MV-4-11 (cell line): ENCODE results near the gene RMDN2.
"Not testable (repeated sequence)": the region's sequence is repeated elsewhere in the genome, so short reads cannot be mapped to it uniquely, and the experiment has no call there.

ENCODE experiments used
- DNase-seq: peaks from one replicate; lab custom pipeline; 2025; lab: John Stamatoyannopoulos, UW

RMDN2 gene

GRCh38 chr2:37898448-37898847, 26.6 kb upstream of the RMDN2 start:
- DNase-seq, result no peak

- DNase-seq, result no peak
Measured at GRCh38 chr2:37902991-37903390, 22.1 kb upstream of the RMDN2 start.

GRCh38 chr2:37904425-37904824, 20.7 kb upstream of the RMDN2 start:
- DNase-seq, result peak; percentile 43

GRCh38 chr2:37904993-37905392, 20.1 kb upstream of the RMDN2 start:
- no peak for DNase-seq

GRCh38 chr2:37906131-37906530, 19.0 kb upstream of the RMDN2 start:
- DNase-seq, result peak; percentile 61

- no peak for DNase-seq
Measured at GRCh38 chr2:37907501-37908225, 17.4 kb upstream of the RMDN2 start.

GRCh38 chr2:37911296-37911873, 13.7 kb upstream of the RMDN2 start:
- peak; percentile 52 for DNase-seq

GRCh38 chr2:37912056-37912455, 13.0 kb upstream of the RMDN2 start:
- no peak for DNase-seq

- DNase-seq, result no peak
Measured at GRCh38 chr2:37912616-37913015, 12.5 kb upstream of the RMDN2 start.

GRCh38 chr2:37914340-37914739, 10.7 kb upstream of the RMDN2 start:
- no peak for DNase-seq

- DNase-seq, result no peak
Measured at GRCh38 chr2:37915773-37916172, 9.3 kb upstream of the RMDN2 start.

GRCh38 chr2:37916512-37917082, 8.5 kb upstream of the RMDN2 start:
- no peak for DNase-seq

- no peak for DNase-seq
Measured at GRCh38 chr2:37917281-37918228, 7.5 kb upstream of the RMDN2 start.

GRCh38 chr2:37918742-37919186, 6.3 kb upstream of the RMDN2 start:
- no peak for DNase-seq

GRCh38 chr2:37919631-37920032, 5.5 kb upstream of the RMDN2 start:
- no peak for DNase-seq

- no peak for DNase-seq
Measured at GRCh38 chr2:37920570-37920969, 4.5 kb upstream of the RMDN2 start.

- no peak for DNase-seq
Measured at GRCh38 chr2:37921781-37922180, 3.3 kb upstream of the RMDN2 start.

- DNase-seq, result peak; percentile 73
Measured at GRCh38 chr2:37923308-37924055, 1.6 kb upstream of the RMDN2 start.

- no peak for DNase-seq
Measured at GRCh38 chr2:37926635-37927034, 1.5 kb downstream of the RMDN2 start.

- no peak for DNase-seq
Measured at GRCh38 chr2:37928377-37928776, 3.3 kb downstream of the RMDN2 start.

GRCh38 chr2:37930392-37930791, 5.3 kb downstream of the RMDN2 start:
- not testable (repeated sequence) for DNase-seq

- DNase-seq, result not testable (repeated sequence)
Measured at GRCh38 chr2:37932873-37933272, 7.8 kb downstream of the RMDN2 start.
